Activated CD8-positive, alpha-beta memory T cell treated with anti-CD3 and anti-CD28 coated beads for 36 hours (primary cell): ENCODE data around the gene THPO. TPM values are rescaled to one million over a fixed set of nuclear protein-coding genes. Genes with fewer than 3 reads are reported as not detected.

ENCODE experiments used
- CTCF ChIA-PET: fragments of 350-600 bp; sonication (Branson Sonifier 250); formaldehyde crosslinking; loops from one replicate; lab custom pipeline; 2021; ENCODE audit warnings: antibody characterized with exemption; lab: Charles Lee
- POLR2A ChIA-PET: fragments of 350-600 bp; sonication (Branson Sonifier 250); formaldehyde crosslinking; loops from one replicate; lab custom pipeline; 2021; ENCODE audit warnings: antibody characterized with exemption; lab: Charles Lee
- total RNA-seq, 2 experiments: library from RNA; stranded (reverse); gene quantifications; one replicate each; pipeline ENCODE4 v1.2.3, GENCODE V29; 2021

Gene THPO
- total RNA-seq, 2 experiments from 2014 or later: not detected

DNA sequence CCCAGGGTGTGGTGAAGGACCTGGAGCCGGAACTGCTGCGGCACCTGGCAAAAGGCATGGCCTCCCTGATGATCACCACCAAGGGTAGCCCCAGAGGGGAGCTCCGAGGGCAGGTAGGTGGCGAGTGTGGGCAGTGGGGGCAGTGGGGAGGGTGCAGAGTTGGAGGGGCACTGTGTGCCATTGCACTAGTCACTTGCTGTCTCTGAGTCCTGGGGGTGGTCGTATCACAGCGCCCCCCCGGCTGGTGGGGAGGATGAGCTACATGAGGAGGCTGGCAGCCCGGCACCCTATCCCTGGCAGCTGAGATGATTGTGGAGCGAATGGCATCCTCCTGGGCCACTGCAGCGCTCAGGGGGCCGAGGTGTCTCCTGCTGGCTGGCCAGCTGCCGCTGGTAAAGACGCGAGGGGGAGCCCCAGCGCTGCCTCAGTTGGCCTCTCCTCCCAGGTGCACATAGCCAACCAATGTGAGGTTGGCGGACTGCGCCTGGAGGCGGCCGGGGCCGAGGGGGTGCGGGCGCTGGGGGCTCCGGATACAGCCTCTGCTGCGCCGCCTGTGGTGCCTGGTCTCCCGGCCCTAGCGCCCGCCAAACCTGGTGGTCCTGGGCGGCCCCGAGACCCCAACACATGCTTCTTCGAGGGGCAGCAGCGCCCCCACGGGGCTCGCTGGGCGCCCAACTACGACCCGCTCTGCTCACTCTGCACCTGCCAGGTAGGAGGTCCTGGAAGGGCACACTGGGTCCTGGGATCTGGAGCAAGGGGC lies 8.2 kb upstream of the THPO start:
- ChIA-PET CTCF (no interaction called here), POLR2A (no interaction called here)

DNA sequence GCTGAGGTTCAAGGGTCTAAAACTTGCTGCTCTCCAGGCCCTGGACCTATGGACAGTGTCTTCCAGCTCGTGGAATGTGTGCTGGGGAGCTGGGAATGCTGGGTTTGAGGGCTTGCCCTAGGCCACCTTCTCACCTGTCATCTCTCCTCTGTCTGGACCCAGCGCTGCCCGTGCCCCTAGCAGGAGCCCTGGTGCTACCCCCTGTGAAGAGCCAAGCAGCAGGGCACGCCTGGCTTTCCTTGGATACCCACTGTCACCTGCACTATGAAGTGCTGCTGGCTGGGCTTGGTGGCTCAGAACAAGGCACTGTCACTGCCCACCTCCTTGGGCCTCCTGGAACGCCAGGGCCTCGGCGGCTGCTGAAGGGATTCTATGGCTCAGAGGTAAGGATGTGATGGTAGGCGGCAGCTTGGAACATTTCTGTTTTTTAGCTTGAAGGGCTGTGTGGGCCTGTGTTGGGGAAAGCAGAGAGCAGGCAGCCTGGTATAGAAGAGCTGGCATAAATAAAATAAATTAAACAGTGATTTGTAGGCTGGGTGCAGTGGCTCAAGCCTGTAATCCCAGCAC lies 6.9 kb upstream of the THPO start:
- CTCF ChIA-PET: interaction anchor here (1.6 kb wide), 1 partner anchor 31 kb away, joined by 3 read pairs; no protein-coding TSS in a partner anchor
- POLR2A ChIA-PET: no interaction called here

DNA sequence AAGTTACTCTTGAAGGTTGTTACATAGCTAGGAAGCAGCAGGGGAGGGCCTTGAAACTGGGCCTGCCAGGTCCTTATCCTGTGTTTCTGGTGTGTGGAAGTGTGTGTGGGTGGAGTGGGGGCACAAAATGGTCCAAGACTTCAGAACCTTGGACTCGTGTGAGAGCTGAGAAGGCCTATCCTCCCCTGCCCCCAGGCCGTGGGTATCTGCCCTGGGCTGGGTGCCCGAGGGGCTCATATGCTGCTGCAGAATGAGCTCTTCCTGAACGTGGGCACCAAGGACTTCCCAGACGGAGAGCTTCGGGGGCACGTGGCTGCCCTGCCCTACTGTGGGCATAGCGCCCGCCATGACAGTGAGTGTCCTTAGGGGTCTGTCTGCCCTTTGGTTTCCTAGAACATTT lies 6.3 kb upstream of the THPO start:
- CTCF ChIA-PET: interaction anchor here (1.6 kb wide), 1 partner anchor 31 kb away, joined by 3 read pairs; no protein-coding TSS in a partner anchor

DNA sequence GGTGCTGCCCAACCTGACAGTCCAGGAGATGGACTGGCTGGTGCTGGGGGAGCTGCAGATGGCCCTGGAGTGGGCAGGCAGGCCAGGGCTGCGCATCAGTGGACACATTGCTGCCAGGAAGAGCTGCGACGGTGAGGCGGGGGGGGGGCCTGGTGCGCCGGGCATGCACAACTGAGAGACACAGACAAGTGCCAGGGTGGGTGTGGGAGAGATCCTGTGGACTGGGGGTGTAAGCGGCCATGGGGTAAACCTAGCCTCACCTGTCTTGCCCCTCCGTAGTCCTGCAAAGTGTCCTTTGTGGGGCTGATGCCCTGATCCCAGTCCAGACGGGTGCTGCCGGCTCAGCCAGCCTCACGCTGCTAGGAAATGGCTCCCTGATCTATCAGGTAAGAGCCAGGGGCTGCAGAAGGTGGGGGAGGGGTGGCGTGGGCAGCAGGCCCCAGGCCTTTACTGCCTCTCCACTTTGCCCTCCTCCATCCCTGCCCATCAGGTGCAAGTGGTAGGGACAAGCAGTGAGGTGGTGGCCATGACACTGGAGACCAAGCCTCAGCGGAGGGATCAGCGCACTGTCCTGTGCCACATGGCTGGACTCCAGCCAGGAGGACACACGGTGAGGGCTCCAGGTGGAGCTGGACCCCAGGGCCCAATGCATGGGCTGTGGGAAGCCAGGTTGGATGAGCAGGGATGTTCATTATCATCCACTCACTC lies 5.2 kb upstream of the THPO start:
- ChIA-PET POLR2A (no interaction called here), CTCF (interaction anchor here (0.7 to 1.6 kb wide), 2 partner anchors 29 to 114 kb away, joined by 3 read pairs; no protein-coding TSS in a partner anchor)

More for the DNA sequence above, 6.3 kb upstream of the THPO start:
- POLR2A ChIA-PET: interaction anchor here (0.6 kb wide), 1 partner anchor 9 kb away, joined by 3 read pairs; no protein-coding TSS in a partner anchor

DNA sequence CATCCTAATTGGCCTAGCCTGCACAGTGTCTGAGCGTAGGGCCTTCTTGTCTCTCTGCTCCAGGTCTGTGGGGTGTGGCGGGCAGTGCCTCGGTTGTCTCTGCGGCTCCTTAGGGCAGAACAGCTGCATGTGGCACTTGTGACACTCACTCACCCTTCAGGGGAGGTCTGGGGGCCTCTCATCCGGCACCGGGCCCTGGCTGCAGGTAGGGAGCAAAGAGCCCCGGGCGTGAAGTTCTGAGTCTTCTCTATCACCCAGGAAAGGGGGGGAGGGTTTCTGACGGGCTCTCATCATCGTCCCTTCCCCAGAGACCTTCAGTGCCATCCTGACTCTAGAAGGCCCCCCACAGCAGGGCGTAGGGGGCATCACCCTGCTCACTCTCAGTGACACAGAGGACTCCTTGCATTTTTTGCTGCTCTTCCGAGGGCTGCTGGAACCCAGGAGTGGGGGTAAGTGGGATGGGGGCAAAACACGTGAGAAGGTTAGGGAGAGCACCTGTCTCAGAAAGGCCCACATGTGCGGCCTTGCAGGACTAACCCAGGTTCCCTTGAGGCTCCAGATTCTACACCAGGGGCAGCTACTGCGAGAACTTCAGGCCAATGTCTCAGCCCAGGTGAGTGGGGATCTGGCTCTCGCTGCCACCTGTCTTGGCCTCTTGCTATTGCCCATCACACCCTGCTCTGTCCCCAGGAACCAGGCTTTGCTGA lies 4.5 kb upstream of the THPO start:
- CTCF ChIA-PET: no interaction called here
- POLR2A ChIA-PET: no interaction called here

DNA sequence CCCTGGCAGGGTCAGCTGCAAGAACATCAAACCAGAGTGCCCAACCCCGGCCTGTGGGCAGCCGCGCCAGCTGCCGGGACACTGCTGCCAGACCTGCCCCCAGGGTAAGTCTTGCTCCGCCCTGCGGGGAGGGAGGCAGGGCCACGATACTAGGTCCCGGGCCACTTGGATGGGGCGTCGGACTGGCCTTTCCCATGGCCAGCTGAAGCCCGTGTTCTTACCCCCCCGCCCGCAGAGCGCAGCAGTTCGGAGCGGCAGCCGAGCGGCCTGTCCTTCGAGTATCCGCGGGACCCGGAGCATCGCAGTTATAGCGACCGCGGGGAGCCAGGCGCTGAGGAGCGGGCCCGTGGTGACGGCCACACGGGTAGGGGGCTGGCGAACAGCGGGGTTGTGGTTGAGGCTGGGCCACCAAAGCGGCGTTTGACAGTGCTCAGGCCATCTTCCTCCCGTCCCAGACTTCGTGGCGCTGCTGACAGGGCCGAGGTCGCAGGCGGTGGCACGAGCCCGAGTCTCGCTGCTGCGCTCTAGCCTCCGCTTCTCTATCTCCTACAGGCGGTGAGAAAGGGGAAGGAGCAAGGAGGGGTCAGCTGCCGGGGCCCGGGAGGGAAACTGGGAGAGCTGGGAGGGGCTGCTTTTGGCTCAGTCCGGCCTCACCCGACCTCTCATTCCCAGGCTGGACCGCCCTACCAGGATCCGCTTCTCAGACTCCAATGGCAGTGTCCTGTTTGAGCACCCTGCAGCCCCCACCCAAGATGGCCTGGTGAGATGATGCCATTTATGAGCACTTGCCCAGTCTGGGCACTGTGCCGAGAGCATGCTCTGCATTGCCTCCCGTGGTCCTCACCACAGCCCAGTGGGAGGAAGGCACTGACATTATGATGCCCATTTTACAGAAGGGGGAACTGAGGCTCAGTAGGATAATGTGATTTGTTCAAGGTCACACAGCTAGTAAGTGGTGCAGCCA lies 3.5 kb upstream of the THPO start:
- CTCF ChIA-PET: interaction anchor here (0.7 kb wide), 1 partner anchor 159 kb away, joined by 3 read pairs; no protein-coding TSS in a partner anchor
- POLR2A ChIA-PET: interaction anchor here (0.6 kb wide), 1 partner anchor 11 kb away, joined by 3 read pairs; no protein-coding TSS in a partner anchor

DNA sequence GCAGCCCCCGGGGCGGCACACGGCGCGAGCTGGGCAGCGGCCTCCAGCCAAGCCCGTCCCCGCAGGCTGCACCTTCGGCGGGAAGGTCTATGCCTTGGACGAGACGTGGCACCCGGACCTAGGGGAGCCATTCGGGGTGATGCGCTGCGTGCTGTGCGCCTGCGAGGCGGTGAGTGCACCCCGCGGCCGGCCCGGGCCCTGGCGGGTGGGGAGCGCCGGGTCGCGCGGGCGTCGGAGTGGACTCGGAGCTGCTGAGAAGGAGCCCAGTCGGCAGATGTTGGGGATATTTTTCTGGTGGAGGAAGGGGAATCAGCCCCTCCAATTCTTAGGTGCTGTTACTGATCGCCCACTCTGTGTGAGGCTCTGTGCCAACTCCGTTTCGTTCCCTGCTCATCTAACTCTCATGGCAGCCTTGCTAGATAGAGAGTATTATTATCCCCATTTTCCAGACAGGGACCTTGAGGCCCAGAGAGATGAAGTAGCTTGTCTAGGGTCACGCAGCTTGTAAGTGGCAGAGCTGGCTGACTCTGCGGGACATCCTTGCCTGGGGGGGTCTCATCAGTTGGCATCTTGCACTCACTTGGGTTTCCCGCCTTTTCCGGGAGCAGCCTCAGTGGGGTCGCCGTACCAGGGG lies 2.7 kb upstream of the THPO start:
- POLR2A ChIA-PET: interaction anchor here (0.6 kb wide), 1 partner anchor 10 kb away, joined by 3 read pairs; no protein-coding TSS in a partner anchor
- CTCF ChIA-PET: interaction anchor here (0.7 kb wide), 1 partner anchor 159 kb away, joined by 3 read pairs; no protein-coding TSS in a partner anchor

DNA sequence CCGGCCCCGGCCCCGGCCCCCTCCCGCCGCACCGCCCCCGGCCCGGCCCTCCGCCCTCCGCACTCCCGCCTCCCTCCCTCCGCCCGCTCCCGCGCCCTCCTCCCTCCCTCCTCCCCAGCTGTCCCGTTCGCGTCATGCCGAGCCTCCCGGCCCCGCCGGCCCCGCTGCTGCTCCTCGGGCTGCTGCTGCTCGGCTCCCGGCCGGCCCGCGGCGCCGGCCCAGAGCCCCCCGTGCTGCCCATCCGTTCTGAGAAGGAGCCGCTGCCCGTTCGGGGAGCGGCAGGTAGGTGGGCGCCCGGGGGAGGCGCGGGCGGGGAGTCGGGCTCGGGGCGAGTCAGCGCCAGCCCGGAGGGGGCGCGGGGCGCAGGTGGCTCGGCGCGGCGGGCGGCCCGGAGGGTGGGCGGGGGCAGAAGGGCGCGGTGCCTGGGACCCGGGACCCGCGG lies 2.2 kb upstream of the THPO start:
- CTCF ChIA-PET: no interaction called here

DNA sequence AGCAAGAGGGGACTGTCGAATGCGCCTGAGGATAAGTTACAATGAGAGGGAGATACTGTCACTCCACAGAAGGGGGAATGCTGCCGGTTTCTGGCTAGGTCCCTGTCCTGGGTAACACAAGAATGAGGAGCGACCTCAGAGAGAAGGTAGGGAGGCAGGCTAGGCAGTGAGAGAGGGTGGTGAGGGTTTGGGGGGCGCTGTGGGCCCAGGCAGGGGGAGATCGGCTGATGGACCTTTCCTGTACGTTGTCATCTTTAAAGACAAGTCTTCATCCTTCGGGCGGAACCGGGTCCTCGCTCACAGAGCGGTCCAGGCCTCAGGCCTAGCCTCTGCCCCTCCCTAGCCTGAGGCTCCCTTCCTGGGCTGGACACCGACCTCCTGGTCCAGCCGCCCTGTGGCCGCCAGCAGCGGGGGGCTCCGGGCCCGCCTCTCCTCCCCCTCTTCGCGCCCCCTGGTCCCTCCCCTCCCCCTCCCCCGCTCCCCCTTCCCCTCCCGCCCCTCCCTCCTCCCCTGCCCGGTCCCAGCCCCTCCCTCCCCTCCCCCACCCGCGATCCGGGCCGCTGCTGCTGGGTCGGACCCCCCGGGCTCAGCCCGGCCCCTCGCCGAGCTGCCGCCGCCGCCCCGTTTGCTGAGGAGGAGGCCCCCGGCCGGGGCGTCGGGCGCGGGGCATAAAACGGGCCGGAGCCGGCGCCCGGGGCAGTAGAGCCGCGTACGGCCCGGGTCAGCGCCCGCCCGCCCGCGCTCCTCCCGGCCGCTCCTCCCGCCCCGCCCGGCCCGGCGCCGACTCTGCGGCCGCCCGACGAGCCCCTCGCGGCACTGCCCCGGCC lies 1.6 kb upstream of the THPO start, which contains the start of gene CHRD:
Gene CHRD, plus strand, starts transcription at position 697 of the 827 bp plus-strand sequence. CDS start 265 bp downstream, outside the sequence.
- POLR2A ChIA-PET: no interaction called here

More for the DNA sequence above, 2.2 kb upstream of the THPO start:
- POLR2A ChIA-PET: no interaction called here

DNA sequence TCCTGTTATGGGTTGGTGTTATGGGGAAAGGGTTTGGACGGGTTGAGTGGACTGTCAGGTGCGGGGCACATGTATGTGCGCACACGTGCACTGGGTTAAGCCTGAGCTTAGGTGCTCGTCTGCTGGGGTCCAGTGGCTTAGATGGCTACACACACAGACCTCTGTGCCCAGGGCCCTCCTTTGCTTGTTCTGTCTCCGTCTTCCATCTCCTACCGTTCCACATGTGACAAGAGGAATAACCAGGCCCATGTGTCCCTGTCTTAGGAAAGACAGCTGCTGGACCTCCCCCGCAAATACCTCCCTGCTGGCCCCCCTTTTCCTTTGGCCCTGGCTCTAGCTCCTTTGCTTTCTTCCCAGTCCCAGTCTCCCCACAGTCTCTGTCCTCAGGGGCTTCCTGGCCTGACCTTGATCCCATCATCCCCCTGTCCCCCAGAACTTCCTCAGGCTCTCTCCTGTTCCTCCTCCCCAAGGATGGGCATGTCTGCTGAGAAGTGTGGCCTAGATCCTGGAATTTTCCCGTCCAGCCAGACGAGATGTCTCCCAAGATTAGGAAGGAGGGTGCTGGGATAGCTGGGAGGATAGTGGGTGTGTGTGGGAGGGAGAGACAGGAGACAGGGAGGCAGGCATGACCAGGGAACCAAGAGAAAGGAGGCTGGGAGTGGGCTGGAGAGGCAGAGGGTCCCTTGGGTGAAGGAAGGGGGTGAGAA lies 797 bp upstream of the THPO start:
- POLR2A ChIA-PET: interaction anchor here (0.5 kb wide), 1 partner anchor 122 kb away, joined by 4 read pairs; no protein-coding TSS in a partner anchor
- CTCF ChIA-PET: no interaction called here

More for the DNA sequence above, 1.6 kb upstream of the THPO start, which contains the start of gene CHRD:
- CTCF ChIA-PET: no interaction called here

DNA sequence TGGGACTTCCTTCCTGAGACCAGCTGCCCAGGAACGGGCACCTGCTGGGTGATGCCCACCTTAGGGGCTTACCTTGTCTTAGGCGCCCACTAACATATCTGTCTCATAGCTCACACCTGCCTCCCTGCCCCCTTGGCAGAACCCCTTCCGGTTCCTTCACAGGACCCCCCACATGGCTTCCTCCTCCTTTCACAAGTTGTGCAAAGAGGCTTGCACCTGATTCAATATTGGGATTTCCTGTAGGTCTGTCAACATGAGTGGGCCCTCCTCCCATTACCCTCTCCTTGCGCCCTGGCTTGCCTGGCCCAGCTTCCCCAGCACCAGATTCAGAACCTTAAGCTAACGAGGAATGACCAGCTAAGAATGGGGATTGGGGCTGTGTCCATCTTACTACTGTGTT lies 633 bp downstream of the THPO start:
- ChIA-PET POLR2A (no interaction called here), CTCF (no interaction called here)

DNA sequence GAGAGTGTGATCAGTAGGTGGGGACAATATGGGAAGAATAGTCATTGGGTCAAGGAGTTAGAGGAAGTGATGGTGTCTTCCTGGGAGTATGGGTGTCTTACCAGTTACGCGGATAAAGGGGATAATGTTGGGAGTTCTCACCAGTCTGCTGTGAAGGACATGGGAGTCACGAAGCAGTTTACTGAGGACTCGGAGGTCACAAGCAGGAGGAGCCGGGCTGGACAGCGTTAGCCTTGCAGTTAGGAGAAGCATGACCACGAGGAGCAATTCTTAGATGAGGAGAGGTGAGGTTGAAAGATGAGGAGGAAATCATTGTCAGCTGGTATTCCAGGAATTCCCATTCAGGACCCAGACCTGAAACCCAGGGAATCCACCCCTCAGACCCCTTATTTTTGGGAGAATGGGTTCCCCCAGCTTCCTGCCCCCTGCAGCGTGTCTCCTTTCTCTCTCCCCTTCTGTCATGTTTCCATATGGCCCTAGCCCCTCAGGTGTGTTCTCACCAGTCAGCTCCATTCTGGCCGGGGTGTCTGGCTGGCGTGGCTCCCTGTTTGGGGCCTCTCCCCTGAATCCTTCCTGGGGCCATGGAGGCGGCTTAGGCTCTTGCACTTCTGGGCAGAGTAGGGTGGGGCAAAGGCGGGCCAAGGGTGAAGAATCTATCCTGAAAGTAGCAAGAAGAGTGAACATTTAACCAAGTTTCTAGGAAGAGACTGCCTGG lies 2.1 kb downstream of the THPO start:
- POLR2A ChIA-PET: interaction anchor here (0.7 kb wide), 1 partner anchor 8 kb away, joined by 3 read pairs; no protein-coding TSS in a partner anchor
- CTCF ChIA-PET: interaction anchor here (1.2 kb wide), 1 partner anchor 140 kb away, joined by 3 read pairs; no protein-coding TSS in a partner anchor

DNA sequence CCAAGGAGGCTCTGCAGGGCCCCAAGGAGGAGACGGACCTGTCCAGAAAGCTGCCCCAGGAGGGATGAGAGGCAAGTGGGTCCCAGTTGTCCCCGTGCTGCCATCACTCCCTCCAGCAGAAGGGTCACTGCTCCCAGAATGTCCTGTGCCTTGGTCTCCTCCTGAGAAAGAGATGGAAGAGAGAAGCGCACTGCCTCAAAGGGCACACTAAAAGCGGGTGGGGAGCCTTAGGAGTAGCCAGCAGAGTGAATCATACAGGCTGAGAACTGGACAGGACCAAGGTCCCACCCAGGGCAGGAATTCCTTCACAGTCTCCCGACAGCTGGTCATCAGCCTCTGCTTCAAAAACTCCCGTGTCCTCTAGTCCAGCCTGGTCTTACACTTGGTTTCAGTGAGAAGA lies 4.6 kb downstream of the THPO start:
- POLR2A ChIA-PET: interaction anchor here (0.8 kb wide), 1 partner anchor 11 kb away, joined by 3 read pairs; no protein-coding TSS in a partner anchor

DNA sequence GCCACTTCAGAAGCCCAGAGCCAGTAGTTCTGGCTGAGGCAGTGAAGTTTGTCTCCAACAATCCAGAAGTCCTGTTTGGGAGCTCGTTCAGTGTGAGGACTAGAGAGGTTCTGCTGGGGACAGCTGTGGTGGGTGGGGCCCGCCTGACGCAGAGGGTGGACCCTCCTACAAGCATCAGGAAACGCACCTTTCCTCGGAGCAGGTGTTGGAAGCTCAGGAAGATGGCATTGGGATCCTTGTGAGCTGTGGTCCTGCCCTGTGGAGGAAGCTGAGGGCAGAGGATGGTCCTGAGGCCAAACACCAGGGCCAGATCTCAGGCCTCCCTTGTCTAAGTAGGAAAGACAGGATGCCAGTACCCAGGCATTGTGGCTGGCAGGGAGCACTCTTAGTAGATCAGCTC lies 5.1 kb downstream of the THPO start:
- CTCF ChIA-PET: interaction anchor here (1.4 to 2.0 kb wide), 3 partner anchors 10 to 168 kb away, joined by 7 to 9 read pairs (median 7); partner anchors contain the start of genes CLCN2 and POLR2H

More for the DNA sequence above, 4.6 kb downstream of the THPO start:
- CTCF ChIA-PET: interaction anchor here (1.4 kb wide), 1 partner anchor 45 kb away, joined by 6 read pairs; no protein-coding TSS in a partner anchor

More for the DNA sequence above, 5.1 kb downstream of the THPO start:
- POLR2A ChIA-PET: interaction anchor here (0.8 kb wide), 1 partner anchor 10 kb away, joined by 3 read pairs; no protein-coding TSS in a partner anchor
